SK-N-MC (cell line): ENCODE data around the gene PA2G4.
"Not testable (repeated sequence)": the region's sequence is repeated elsewhere in the genome, so short reads cannot be mapped to it uniquely, and the experiment has no call there.

ENCODE experiments used
- DNase-seq: peaks from one replicate; pipeline ENCODE4 v3.0.0-alpha.2; 2011; ENCODE audit warnings: low read depth, low spot score
- H3K27ac ChIP-seq: fragments of 200-600 bp; sonication (generic); 2 replicates; pipeline ENCODE4 v1.5.1; 2016; ENCODE audit warnings: mixed run types
- H3K36me3 ChIP-seq: fragments of 200-600 bp; sonication (generic); 2 replicates; pipeline ENCODE4 v1.6.1; 2017; ENCODE audit warnings: antibody characterized with exemption, low read length, mixed read lengths; ENCODE audit not compliant: insufficient read depth
- H3K4me3 ChIP-seq: fragments of 200-600 bp; sonication (generic); 2 replicates; pipeline ENCODE4 v1.5.1; 2016
- H3K9ac ChIP-seq: fragments of 200-600 bp; sonication (generic); 2 replicates; pipeline ENCODE4 v1.8.0; 2017; ENCODE audit warnings: mixed run types, mixed read lengths; ENCODE audit not compliant: insufficient read length
- H3K9me3 ChIP-seq: fragments of 200-600 bp; sonication (generic); 2 replicates; pipeline ENCODE4 v1.6.1; 2017; ENCODE audit warnings: low read depth, mild to moderate bottlenecking, antibody characterized with exemption, low read length, moderate library complexity, mixed read lengths
- EZH2 ChIP-seq: fragments of 200-600 bp; sonication (generic); IDR thresholded peaks from one replicate; pipeline ENCODE4 v1.6.1; 2017; ENCODE audit warnings: antibody characterized with exemption
- FOXP2 ChIP-seq: optimal IDR thresholded peaks from 2 replicates; pipeline ENCODE3; 2011; ENCODE audit warnings: mild to moderate bottlenecking, moderate library complexity; ENCODE audit not compliant: insufficient read depth; ENCODE audit errors: extremely low read length, control extremely low read depth
- POLR2AphosphoS5 ChIP-seq: IDR thresholded peaks from 2 replicates; pipeline ENCODE4 v1.6.1; 2012; ENCODE audit warnings: mild to moderate bottlenecking, low read depth, low read length, borderline replicate concordance

The PA2G4 gene

DNA sequence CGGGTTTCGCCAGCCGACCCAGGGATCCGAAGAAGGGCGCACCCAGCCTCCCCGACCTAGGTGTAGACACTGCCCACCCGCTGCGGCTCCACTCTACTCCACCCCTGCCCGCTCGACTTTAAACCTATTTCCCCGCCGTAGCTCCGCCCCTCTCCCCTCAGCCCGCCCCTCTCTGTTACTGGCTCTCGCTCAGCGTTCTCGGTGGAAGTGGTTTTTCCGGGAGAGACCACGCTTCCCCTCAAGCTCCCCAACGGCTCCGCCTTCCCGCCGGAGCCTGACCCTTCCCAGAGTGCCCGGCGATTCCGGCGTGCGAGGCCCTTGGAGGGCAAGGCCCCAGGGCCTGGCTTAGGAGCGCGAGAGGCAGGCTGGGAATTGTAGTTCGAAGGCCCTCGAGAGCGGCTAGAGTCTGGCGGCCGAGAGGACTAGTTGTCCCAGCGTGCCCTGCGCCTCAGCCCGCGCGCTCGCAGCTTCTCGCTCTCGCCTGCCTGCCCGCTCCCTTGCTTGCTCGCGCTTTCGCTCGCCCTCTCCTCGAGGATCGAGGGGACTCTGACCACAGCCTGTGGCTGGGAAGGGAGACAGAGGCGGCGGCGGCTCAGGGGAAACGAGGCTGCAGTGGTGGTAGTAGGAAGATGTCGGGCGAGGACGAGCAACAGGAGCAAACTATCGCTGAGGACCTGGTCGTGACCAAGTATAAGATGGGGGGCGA is at the start of gene PA2G4:
Gene PA2G4, plus strand, starts transcription at position 451 of the 706 bp plus-strand sequence. Its CDS starts 179 bp downstream, at position 630.
- Histone ChIP-seq H3K36me3 (peaks cover 34% of the 10 kb centered on the region), H3K4me3 (peak within 1 kb of the TSS; percentile 93), H3K27ac (peak within 1 kb of the TSS; percentile 76), H3K9me3 (no peaks in the 10 kb centered on the region), H3K9ac (peak within 1 kb of the TSS; percentile 98)
- peak; percentile 79 for DNase-seq
- TF ChIP-seq FOXP2 (peak; percentile 93), EZH2 (no peak), POLR2AphosphoS5 (peak; percentile 87)

DNA sequence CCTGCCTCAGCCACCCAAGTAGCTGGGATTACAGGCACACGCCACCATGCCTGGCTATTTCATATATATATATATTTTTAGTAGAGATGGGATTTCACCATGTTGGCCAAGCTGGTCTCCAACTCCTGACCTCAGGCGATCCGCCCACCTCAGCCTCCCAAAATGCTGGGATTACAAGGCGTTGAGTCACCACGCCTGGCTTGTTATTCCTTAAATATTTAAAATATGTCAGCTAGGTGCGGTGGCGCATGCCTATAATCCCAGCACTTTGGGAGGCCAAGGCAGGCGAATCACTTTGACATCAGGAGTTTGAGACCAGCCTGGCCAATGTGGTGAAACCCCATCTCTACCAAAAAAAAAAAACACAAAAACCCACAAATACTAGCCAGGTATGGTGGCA is 44.4 kb upstream of the PA2G4 start:
- not testable (repeated sequence) for H3K9ac ChIP-seq, H3K4me3 ChIP-seq, DNase-seq, H3K9me3 ChIP-seq, H3K36me3 ChIP-seq, H3K27ac ChIP-seq

DNA sequence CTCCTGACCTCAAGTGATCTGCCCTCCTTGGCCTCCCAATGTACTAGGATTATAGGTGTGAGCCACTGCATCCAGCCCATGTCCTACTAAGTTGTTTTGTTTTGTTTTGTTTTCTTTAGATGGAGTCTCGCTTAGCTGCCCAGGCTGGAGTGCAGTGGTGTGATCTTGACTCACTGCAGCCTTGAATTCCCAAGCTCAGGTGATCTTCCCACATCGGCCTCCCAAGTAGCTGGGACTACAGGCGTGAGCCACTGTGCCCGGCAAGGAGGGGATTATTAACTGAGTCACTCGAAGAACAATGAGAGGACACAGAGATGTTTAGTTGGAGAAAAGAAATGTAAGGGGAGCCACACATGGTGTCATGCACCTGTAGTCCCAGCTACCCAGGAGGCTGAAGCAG is 42.4 kb upstream of the PA2G4 start:
- no peaks in the 10 kb centered on the region for H3K36me3 ChIP-seq
- TF ChIP-seq FOXP2, result no peak
- TF ChIP-seq POLR2AphosphoS5, result no peak
- no peak for TF ChIP-seq EZH2
- H3K9ac ChIP-seq, result no peak overlapping the region
- no peak for DNase-seq
- H3K4me3 ChIP-seq, result no peak overlapping the region
- no peaks in the 10 kb centered on the region for H3K9me3 ChIP-seq
- no peak overlapping the region for H3K27ac ChIP-seq

DNA sequence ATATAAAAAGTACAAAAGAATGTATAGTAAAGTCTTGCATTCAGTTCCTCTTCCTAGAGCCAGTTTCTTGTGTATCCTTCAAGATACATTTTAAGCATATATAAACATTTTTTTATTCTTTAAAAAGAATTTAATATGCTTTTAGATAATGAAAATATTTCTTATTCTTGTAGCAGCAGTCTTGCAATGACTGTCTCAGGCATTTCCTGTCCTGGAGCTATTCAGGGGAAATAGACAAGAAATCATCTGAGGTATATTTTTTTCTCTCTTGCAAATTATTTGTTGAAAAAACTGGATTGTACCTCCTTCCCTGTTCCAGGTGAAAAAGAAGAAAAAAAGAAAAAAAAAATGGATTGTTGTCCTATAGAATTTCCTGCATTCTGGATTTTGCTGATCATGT is 41.4 kb upstream of the PA2G4 start:
- TF ChIP-seq POLR2AphosphoS5 (no peak), EZH2 (no peak)
- Histone ChIP-seq H3K27ac (peak overlapping the region; percentile 87), H3K9ac (peak overlapping the region; percentile 53), H3K4me3 (no peak overlapping the region), H3K36me3 (no peaks in the 10 kb centered on the region), H3K9me3 (no peaks in the 10 kb centered on the region)
- no peak for DNase-seq

DNA sequence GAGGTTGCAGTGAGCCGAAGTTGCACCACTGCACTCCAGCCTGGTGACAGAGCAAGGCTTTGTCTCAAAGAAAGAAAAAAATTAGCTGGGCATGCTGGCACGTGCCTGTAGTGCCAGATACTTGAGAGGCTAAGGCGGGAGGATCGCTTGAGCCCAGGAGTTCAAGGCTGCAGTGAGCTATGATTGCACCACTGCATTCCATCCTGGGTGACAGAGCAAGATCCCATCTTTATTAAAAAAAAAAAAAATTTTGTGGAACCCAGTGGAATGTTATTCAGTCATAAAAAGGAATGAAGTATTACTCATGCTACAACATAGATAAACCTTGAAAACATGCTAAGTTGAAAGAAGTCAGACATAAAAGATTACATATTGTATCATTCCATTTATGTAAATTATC is 32.7 kb upstream of the PA2G4 start:
- Histone ChIP-seq H3K9ac (no peak overlapping the region), H3K27ac (no peak overlapping the region), H3K4me3 (no peak overlapping the region), H3K9me3 (no peaks in the 10 kb centered on the region), H3K36me3 (no peaks in the 10 kb centered on the region)
- DNase-seq, result no peak
- TF ChIP-seq EZH2, result no peak
- TF ChIP-seq POLR2AphosphoS5, result no peak
- TF ChIP-seq FOXP2, result no peak

DNA sequence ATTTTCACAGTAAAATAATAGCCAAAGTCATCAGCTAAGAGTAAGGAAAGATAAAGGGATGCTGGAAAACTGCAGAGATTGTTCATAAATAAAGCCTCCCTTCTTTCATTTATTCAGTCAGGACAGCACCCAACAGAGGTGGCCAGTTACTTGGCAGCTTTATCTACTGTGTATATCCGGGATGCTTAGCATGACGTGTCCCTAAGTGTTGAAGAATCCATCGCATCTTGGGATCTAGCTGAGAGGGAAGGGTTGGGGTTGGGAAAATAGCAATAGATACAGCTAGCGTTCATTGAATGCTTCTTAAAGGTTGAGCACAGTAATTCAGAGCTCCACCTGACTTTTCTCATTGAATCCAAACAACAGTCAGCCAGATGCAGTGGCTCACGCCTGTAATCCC is 30.0 kb upstream of the PA2G4 start:
- no peak overlapping the region for H3K27ac ChIP-seq
- H3K36me3 ChIP-seq, result no peaks in the 10 kb centered on the region
- no peak overlapping the region for H3K4me3 ChIP-seq
- no peak for TF ChIP-seq FOXP2
- TF ChIP-seq POLR2AphosphoS5, result no peak
- no peak for TF ChIP-seq EZH2
- H3K9me3 ChIP-seq, result no peaks in the 10 kb centered on the region
- no peak for DNase-seq
- H3K9ac ChIP-seq, result no peak overlapping the region

DNA sequence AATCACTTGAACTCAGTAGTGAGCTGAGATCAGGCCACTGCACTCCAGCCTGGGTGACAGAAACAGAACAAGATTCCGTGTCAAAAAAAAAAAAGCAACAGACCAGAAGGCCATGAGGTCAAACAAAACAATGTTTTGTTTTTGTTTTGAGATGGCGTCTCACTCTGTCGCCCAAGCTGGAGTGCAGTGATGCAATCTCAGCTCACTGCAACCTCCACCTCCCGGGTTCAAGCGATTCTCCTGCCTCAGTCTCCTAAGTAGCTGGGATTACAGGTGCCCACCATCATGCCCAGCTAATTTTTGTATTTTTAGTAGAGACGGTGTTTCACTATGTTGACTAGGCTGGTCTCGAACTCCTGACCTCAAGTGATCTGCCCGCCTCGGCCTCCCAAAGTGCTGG is 26.4 kb upstream of the PA2G4 start:
- not testable (repeated sequence) for H3K4me3 ChIP-seq, H3K27ac ChIP-seq, DNase-seq, H3K9me3 ChIP-seq, H3K36me3 ChIP-seq, H3K9ac ChIP-seq

DNA sequence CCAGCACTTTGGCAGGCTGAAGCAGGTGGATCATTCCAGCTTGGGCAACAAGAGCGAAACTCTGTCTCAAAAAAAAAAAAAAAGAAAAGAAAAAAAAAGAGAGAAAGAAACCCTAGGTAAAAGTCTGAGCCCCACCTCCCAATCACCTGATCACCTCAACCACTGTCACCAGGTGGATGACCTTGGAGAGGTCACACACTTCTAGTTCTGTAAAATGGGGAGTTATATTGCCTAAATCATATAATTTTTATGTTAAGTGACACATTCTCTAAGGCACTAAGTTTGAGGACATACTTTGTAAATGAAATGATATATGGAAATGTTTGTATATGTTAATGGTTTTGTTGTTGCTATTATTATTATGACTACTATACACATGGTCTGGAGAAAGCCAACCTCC is 25.9 kb upstream of the PA2G4 start:
- Histone ChIP-seq H3K36me3 (no peaks in the 10 kb centered on the region), H3K27ac (no peak overlapping the region), H3K4me3 (no peak overlapping the region; the same call in 1 of the 2 replicates), H3K9me3 (no peaks in the 10 kb centered on the region), H3K9ac (no peak overlapping the region)
- TF ChIP-seq EZH2 (no peak), POLR2AphosphoS5 (no peak), FOXP2 (no peak)
- DNase-seq, result no peak

DNA sequence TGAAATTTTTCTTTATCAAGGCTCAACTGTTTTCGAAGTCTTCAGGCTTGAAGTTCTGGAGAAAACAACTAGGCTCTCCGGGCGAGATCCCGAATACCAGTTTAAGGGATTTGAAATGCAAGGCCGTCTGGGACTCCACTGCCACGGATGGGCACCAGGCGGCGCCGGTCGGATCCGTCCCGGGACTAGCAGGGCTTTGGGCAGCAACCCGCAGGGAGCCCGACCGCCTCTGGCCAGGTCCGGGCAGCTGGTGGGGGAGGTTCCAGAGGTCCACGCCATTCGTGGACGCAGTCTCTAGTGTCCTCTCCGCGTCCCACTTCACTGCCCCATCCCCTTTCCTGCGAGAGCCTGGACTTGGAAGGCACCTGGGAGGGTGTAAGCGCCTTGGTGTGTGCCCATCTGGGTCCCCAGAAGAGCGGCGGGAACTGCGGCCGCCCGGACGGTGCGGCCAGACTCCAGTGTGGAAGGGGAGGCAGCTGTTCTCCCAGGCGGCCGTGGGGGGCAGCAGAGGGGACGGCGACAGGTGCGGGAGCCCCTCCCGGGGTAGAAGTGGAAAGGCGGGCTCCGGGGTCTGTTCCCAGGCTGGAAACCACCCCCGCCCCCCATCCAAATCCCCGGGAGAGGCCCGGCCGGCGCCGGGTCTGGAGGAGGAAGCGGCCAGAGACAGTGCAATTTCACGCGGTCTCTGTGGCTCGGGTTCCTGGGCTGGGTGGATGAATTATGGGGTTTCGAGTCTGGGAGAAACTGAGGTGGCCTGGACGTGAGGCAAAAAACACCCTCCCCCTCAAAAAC is 25.2 kb upstream of the PA2G4 start:
- H3K36me3 ChIP-seq, result no peaks in the 10 kb centered on the region
- H3K9me3 ChIP-seq, result no peaks in the 10 kb centered on the region
- peak overlapping the region; percentile 61 for H3K9ac ChIP-seq
- no peak overlapping the region for H3K27ac ChIP-seq
- DNase-seq, result no peak
- no peak for TF ChIP-seq POLR2AphosphoS5
- no peak for TF ChIP-seq EZH2
- TF ChIP-seq FOXP2, result no peak
- H3K4me3 ChIP-seq, result peak overlapping the region; percentile 93
